ENCODE results near the gene OR10AD1. TPM values are rescaled to one million over a fixed set of nuclear protein-coding genes. Genes with fewer than 3 reads are reported as not detected.

The OR10AD1 gene
- total RNA-seq, 4 donors from 2014 or later: not detected

DNA sequence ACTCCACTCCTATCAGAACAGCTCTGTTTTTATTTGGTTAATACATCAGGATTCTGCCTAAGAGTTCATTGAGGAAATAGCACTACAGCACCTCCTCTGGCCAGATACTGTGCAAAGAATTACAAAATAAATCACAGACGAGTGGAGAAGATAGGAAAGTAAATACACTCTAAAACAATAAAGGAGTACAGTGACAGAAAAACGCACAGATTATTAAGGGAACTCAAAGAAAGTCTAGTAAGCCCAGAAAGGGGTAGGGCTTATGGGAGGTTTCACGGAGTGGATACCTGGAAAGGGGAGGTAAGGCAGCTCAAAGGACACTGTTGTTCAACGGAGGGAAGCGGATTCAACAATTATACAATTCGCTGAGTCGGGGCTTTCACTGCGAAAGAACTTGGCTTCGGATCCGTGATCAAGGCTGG, 5.5 kb downstream of the OR10AD1 start:
- WGBS, 2 donors: 0 to 1% methylated on average over 10 of the region's 10 CpGs
- Histone ChIP-seq H3K27me3 (no peaks in the 10 kb centered on the region), H3K27ac (peak overlapping the region; percentile 95 to 98 (median 96)), H3K4me3 (peak overlapping the region; percentile 74 to 88 (median 80)), H3K9me3 (peaks cover 0 to 7% (median 0%) of the 10 kb centered on the region in 4 donors), H3K36me3 (peaks cover 0 to 6% (median 0%) of the 10 kb centered on the region in 3 donors), H3K4me1 (peaks cover 0 to 47% (median 10%) of the 10 kb centered on the region in 4 donors)
- TF ChIP-seq, protein P1, sequence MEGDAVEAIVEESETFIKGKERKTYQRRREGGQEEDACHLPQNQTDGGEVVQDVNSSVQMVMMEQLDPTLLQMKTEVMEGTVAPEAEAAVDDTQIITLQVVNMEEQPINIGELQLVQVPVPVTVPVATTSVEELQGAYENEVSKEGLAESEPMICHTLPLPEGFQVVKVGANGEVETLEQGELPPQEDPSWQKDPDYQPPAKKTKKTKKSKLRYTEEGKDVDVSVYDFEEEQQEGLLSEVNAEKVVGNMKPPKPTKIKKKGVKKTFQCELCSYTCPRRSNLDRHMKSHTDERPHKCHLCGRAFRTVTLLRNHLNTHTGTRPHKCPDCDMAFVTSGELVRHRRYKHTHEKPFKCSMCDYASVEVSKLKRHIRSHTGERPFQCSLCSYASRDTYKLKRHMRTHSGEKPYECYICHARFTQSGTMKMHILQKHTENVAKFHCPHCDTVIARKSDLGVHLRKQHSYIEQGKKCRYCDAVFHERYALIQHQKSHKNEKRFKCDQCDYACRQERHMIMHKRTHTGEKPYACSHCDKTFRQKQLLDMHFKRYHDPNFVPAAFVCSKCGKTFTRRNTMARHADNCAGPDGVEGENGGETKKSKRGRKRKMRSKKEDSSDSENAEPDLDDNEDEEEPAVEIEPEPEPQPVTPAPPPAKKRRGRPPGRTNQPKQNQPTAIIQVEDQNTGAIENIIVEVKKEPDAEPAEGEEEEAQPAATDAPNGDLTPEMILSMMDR (IDR thresholded peaks at IDR 0.05): peak in 3 of 5 experiments; percentile 35 to 52 (median 47)
- no peak for TF ChIP-seq EP300 (IDR thresholded peaks at IDR 0.05)
- DNase-seq (ENCODE audit: low spot score in 2 of 2): peak in 1 of 2 donors; percentile 60

DNA sequence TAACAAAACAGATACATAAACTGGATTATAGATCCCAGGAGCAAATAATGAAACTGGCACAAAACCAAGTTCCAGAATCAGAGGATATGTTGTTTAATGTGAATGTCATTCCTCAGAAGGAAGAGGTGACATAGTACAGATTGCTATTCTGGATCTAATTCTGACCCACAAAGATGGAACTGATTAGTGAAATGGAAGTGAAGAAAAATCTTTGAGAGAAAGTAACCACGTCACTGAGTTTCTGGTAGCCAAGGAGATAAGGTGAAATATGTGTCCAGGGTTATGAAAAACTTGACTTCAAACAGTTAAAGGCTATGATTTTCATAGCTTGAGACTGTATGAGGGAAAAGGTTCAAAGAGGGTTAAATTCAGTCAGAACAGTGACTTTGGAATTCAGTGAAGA, 8.3 kb downstream of the OR10AD1 start:
- Histone ChIP-seq H3K36me3 (no peaks in the 10 kb centered on the region), H3K4me3 (no peak overlapping the region), H3K4me1 (peaks cover 0 to 51% (median 7%) of the 10 kb centered on the region in 4 donors), H3K27me3 (no peaks in the 10 kb centered on the region), H3K9me3 (no peaks in the 10 kb centered on the region), H3K27ac (peak overlapping the region in 3 of 4 donors; percentile 31 to 52 (median 44))
- no peak for TF ChIP-seq EP300 (IDR thresholded peaks at IDR 0.05)
- TF ChIP-seq, protein P1 (IDR thresholded peaks at IDR 0.05): no peak
- TF ChIP-seq POLR2A (IDR thresholded peaks at IDR 0.05): no peak
- DNase-seq (ENCODE audit: low spot score in 2 of 2): no peak
- WGBS, 2 donors: 29 to 34% methylated on average over 1 of the region's 1 CpG

DNA sequence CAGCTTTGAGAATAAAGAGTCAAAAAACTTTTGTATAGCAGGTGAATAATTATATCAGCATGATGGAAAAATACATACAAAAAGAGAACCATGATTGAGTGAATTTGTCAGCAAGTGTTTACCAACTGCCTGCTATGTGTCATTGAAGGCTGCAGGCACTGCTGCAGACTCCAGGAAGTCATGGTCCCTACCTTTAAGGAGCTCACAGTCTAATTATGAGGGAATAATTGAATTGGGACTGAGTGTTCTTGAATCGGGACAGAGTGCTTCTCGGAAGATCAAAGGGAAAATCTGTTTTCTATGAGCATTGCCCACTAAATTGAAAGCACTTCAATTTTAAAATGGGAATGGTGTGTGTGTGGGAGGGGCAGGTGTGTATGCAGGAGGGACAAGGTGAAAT, 9.5 kb downstream of the OR10AD1 start:
- H3K9me3 ChIP-seq: no peaks in the 10 kb centered on the region
- no peak for DNase-seq (ENCODE audit: low spot score in 2 of 2)
- no peak overlapping the region for H3K4me3 ChIP-seq
- TF ChIP-seq EP300 (IDR thresholded peaks at IDR 0.05): no peak
- no peak for TF ChIP-seq POLR2A (IDR thresholded peaks at IDR 0.05)
- TF ChIP-seq, protein P1 (IDR thresholded peaks at IDR 0.05): no peak
- 39 to 48% methylated on average over 2 of the region's 2 CpGs for WGBS, 2 donors
- peak overlapping the region in 2 of 4 donors; percentile 13 to 52 for H3K27ac ChIP-seq
- no peaks in the 10 kb centered on the region for H3K27me3 ChIP-seq
- no peaks in the 10 kb centered on the region for H3K36me3 ChIP-seq
- peaks cover 0 to 43% (median 2%) of the 10 kb centered on the region in 4 donors for H3K4me1 ChIP-seq

DNA sequence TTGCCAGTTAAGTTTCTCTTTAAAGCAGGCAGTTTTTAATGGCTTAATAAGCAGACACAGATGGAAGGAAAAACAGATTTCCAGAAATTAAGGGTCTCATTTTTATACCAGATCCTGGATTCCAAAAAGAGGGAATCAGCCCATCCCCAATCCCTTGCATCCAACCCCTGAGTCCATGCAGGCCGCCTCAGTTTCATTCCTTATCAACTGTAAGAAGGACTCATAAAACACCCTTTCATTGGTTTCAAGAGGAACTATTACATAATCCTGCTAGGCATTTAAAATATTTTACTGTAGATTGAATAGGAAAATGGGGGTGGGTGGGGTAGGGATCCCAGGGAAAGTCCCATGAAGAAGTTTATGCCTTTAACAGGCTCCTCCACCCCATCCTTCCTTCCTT, 10.2 kb downstream of the OR10AD1 start:
- TF ChIP-seq EP300 (IDR thresholded peaks at IDR 0.05) (no peak), POLR2A (IDR thresholded peaks at IDR 0.05) (no peak)
- TF ChIP-seq, protein P1 (IDR thresholded peaks at IDR 0.05): no peak
- DNase-seq (ENCODE audit: low spot score in 2 of 2): no peak
- no peaks in the 10 kb centered on the region for H3K27me3 ChIP-seq
- 65% methylated on average over 1 of the region's 1 CpG for WGBS, 2 donors
- H3K4me3 ChIP-seq: no peak overlapping the region
- H3K36me3 ChIP-seq: no peaks in the 10 kb centered on the region
- H3K27ac ChIP-seq: peak overlapping the region in 3 of 4 donors; percentile 9 to 33 (median 13)
- H3K4me1 ChIP-seq: peaks cover 0 to 43% (median 2%) of the 10 kb centered on the region in 4 donors
- H3K9me3 ChIP-seq: no peaks in the 10 kb centered on the region

DNA sequence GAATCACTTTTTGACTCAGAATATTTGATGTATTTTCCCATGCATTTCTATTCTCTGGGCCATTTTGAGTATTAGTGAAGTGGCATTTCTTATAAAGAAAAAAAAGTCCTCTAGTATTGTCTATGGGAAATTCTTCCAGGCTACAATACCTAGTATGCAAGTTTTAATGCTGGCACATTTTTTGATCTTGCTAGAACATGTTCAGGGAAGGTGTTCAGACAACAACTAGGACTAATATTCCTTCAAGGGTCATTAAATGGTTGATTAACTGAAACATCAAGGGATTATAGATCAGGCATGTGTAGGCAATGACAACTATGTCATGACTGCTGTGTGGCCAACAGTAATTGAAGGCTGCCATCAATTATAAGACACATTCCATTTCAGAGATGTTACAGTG, 12.0 kb downstream of the OR10AD1 start:
- TF ChIP-seq POLR2A (IDR thresholded peaks at IDR 0.05) (no peak), EP300 (IDR thresholded peaks at IDR 0.05) (no peak)
- TF ChIP-seq, protein P1 (IDR thresholded peaks at IDR 0.05): no peak
- H3K27me3 ChIP-seq: no peaks in the 10 kb centered on the region

More for the DNA sequence above, 12.0 kb downstream of the OR10AD1 start:
- no peaks in the 10 kb centered on the region for H3K9me3 ChIP-seq
- no peaks in the 10 kb centered on the region for H3K36me3 ChIP-seq
- no peak for DNase-seq (ENCODE audit: low spot score in 2 of 2)
- no peak overlapping the region for H3K4me3 ChIP-seq
- no peak overlapping the region for H3K27ac ChIP-seq
- peaks cover 0 to 35% (median 0%) of the 10 kb centered on the region in 4 donors for H3K4me1 ChIP-seq

Measured in tibial nerve (tissue), 4 donors.